Stomach (tissue), 4 donors: ENCODE results near the gene CAMK2A.

Experiments
- EP300 ChIP-seq: sonication (generic); formaldehyde crosslinking; IDR thresholded peaks from one replicate; pipeline ENCODE4 v1.6.1; 2017; ENCODE audit warnings: antibody characterized with exemption
- TF ChIP-seq, protein P1 (sequence below), 7 experiments: fragments of 450-650 bp in 4 of 7; fragments of 200-600 bp in 3 of 7; sonication (generic) in 3 of 7; IDR thresholded peaks; one replicate each; pipeline ENCODE4 v1.5.1; 2016 to 2019; ENCODE audit warnings: antibody characterized with exemption in 7 of 7, control low read depth in 2 of 7, mild to moderate bottlenecking in 1 of 7

DNA sequence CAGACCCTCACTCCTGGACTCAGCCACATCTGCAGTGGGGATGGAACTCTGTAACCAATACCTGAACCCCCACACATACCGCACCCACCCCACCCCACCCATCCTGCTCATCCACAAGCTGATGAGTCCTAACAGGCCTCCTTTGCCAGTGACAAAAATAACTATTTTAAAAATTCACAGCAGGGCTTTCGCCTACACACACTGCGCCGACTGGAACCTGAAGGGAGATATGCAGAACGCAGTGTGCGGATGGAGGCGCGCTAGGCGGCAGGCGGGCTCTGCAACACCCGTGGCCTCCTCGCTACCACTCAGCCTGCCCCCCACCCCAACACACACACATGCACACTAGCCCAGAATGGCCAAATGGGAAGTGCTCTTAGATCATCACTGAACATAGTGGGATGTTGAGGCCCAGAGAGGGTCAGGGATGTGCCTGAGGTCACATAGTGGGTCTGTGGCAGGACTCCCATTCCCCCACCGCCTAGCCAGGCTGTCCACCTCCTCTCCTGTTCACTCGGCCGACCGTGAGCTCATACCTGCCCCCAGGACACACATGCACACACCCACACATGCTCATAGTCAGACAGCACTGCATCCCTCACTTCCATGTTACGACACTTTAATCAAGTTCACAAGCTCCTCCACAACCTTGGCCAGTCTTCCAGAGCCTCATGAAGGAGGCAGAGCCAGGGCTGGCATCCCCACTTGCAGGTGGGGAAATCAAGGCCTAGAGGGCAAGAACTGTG lies 6.3 kb upstream of the CAMK2A start:
- TF ChIP-seq, protein P1, sequence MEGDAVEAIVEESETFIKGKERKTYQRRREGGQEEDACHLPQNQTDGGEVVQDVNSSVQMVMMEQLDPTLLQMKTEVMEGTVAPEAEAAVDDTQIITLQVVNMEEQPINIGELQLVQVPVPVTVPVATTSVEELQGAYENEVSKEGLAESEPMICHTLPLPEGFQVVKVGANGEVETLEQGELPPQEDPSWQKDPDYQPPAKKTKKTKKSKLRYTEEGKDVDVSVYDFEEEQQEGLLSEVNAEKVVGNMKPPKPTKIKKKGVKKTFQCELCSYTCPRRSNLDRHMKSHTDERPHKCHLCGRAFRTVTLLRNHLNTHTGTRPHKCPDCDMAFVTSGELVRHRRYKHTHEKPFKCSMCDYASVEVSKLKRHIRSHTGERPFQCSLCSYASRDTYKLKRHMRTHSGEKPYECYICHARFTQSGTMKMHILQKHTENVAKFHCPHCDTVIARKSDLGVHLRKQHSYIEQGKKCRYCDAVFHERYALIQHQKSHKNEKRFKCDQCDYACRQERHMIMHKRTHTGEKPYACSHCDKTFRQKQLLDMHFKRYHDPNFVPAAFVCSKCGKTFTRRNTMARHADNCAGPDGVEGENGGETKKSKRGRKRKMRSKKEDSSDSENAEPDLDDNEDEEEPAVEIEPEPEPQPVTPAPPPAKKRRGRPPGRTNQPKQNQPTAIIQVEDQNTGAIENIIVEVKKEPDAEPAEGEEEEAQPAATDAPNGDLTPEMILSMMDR (IDR thresholded peaks at IDR 0.05): no peak
- TF ChIP-seq EP300: no peak
